CD4-positive, CD25-positive, alpha-beta regulatory T cell (primary cell): Measurements from ENCODE around the gene HFE. TPM values are rescaled to one million over a fixed set of nuclear protein-coding genes. Genes with fewer than 3 reads are reported as not detected.
A peak's percentile ranks its signal among the peaks of the same experiment; 100 is the strongest.

Experiments
- ATAC-seq, 2 donors: fragments of 150-1000 bp; cut with Tn5 transposase; one replicate each; pipeline ENCODE4 v1.10.0; 2021; ENCODE audit warnings: low read depth in 2 of 2, moderate number of reproducible peaks in 2 of 2, moderate library complexity in 1 of 2
- DNase-seq, 3 donors: peaks; one replicate each; pipeline versions ENCODE4 v3.0.0 to v3.0.0-alpha.2; 2012 to 2022; ENCODE audit warnings: mixed read lengths in 1 of 3
- H3K27ac ChIP-seq: one replicate; pipeline ENCODE4 v1.7.0; 2013; ENCODE audit warnings: mild to moderate bottlenecking, low read length; ENCODE audit not compliant: insufficient read depth, poor library complexity, severe bottlenecking
- H3K27me3 ChIP-seq: one replicate; pipeline ENCODE4 v1.7.0; 2013; ENCODE audit warnings: low read length; ENCODE audit not compliant: control insufficient read depth, insufficient read depth
- H3K36me3 ChIP-seq: one replicate; pipeline ENCODE4 v1.7.0; 2013; ENCODE audit warnings: mild to moderate bottlenecking, low read length, moderate library complexity; ENCODE audit not compliant: control insufficient read depth, insufficient read depth
- H3K4me1 ChIP-seq: 2 replicates; pipeline ENCODE4 v1.7.0; 2013; ENCODE audit warnings: mild to moderate bottlenecking, low read length; ENCODE audit not compliant: insufficient read depth, control insufficient read depth, poor library complexity, severe bottlenecking
- H3K4me3 ChIP-seq: one replicate; pipeline ENCODE4 v1.7.0; 2013; ENCODE audit warnings: low read depth, mild to moderate bottlenecking, low read length, moderate library complexity
- H3K9me3 ChIP-seq, 2 experiments: 1 replicate in 1 of 2; 2 replicates in 1 of 2; pipeline ENCODE4 v1.7.0; 2013; ENCODE audit warnings: low read length in 2 of 2, mild to moderate bottlenecking in 1 of 2, moderate library complexity in 1 of 2; ENCODE audit not compliant: control insufficient read depth in 2 of 2
- H3K27ac Mint-ChIP-seq, 3 donors: one replicate each; pipeline ENCODE4 v1.8.0; 2020 to 2022; ENCODE audit warnings: mild to moderate bottlenecking in 3 of 3, mixed read lengths in 3 of 3, moderate library complexity in 2 of 3
- H3K27me3 Mint-ChIP-seq: one replicate; pipeline ENCODE4 v1.8.0; 2022; ENCODE audit warnings: mild to moderate bottlenecking, mixed read lengths
- H3K36me3 Mint-ChIP-seq: one replicate; pipeline ENCODE4 v1.8.0; 2020; ENCODE audit warnings: mixed read lengths
- H3K4me1 Mint-ChIP-seq, 4 donors: one replicate each; pipeline ENCODE4 v1.8.0; 2020 to 2022; ENCODE audit warnings: mixed read lengths in 4 of 4, mild to moderate bottlenecking in 1 of 4
- H3K4me3 Mint-ChIP-seq, 4 donors: one replicate each; pipeline ENCODE4 v1.8.0; 2020 to 2022; ENCODE audit warnings: mild to moderate bottlenecking in 4 of 4, mixed read lengths in 4 of 4, moderate library complexity in 3 of 4
- H3K9me3 Mint-ChIP-seq, 7 donors: one replicate each; pipeline ENCODE4 v1.8.0; 2020 to 2022; ENCODE audit warnings: mixed read lengths in 7 of 7, mild to moderate bottlenecking in 3 of 7, moderate library complexity in 2 of 7
- polyA plus RNA-seq, 4 donors: library from polyadenylated mRNA; unstranded; fragments of 300-500 nt; fragmentation: Illumina TruSeq; gene quantifications; one replicate each; pipeline ENCODE4 v1.2.3, GENCODE V29; 2021
- total RNA-seq: library from RNA; stranded (reverse); gene quantifications from one replicate; pipeline ENCODE4 v1.2.3, GENCODE V29; 2022

The HFE gene
- total RNA-seq (2.6 TPM), polyA plus RNA-seq (1 to 10 TPM; 1.2 to 2.5 (median 2.4) TPM)

GRCh38 chr6:26087284-26088115 is at the start of gene HFE:
HFE (plus strand) TSS chr6:26087429; CDS start chr6:26087441, 12 bp downstream.
- peak in 2 of 3 donors; percentile 30 to 57 for DNase-seq
- Histone ChIP-seq H3K27me3 (peaks cover 2% of the 10 kb centered on the region), H3K4me3 (peak within 1 kb of the TSS; percentile 78), H3K4me1 (peaks cover 28% of the 10 kb centered on the region), H3K9me3 (no peaks in the 10 kb centered on the region), H3K27ac (peak within 1 kb of the TSS; percentile 68), H3K36me3 (no peaks in the 10 kb centered on the region)
- H3K4me3 Mint-ChIP-seq = peak within 1 kb of the TSS; percentile 87 to 91 (median 88)
- no peaks in the 10 kb centered on the region for H3K27me3 Mint-ChIP-seq
- H3K27ac Mint-ChIP-seq = peak within 1 kb of the TSS; percentile 80 to 94 (median 89)
- H3K9me3 Mint-ChIP-seq = no peaks in the 10 kb centered on the region
- no peak for ATAC-seq
- peaks cover 4% of the 10 kb centered on the region for H3K36me3 Mint-ChIP-seq
- peaks cover 11 to 41% (median 36%) of the 10 kb centered on the region in 4 donors for H3K4me1 Mint-ChIP-seq

GRCh38 chr6:26041946-26042345 is 45.3 kb upstream of the HFE start:
- Mint-ChIP-seq H3K27me3 (no peaks in the 10 kb centered on the region), H3K27ac (peak overlapping the region in 1 of 3 donors; percentile 99), H3K4me3 (peak overlapping the region in 2 of 4 donors; percentile 49 to 92), H3K36me3 (no peaks in the 10 kb centered on the region), H3K4me1 (peaks cover 6 to 28% (median 17%) of the 10 kb centered on the region in 4 donors), H3K9me3 (no peaks in the 10 kb centered on the region)
- H3K36me3 ChIP-seq = no peaks in the 10 kb centered on the region
- no peak for ATAC-seq
- peaks cover 26% of the 10 kb centered on the region for H3K4me1 ChIP-seq
- no peaks in the 10 kb centered on the region for H3K27me3 ChIP-seq
- no peaks in the 10 kb centered on the region for H3K9me3 ChIP-seq
- no peak for DNase-seq
- no peak overlapping the region for H3K27ac ChIP-seq
- H3K4me3 ChIP-seq = no peak overlapping the region

GRCh38 chr6:26043384-26044139 is 43.7 kb upstream of the HFE start:
- Histone ChIP-seq H3K4me1 (peaks cover 26% of the 10 kb centered on the region), H3K27me3 (no peaks in the 10 kb centered on the region), H3K4me3 (peak overlapping the region; percentile 100), H3K27ac (peak overlapping the region; percentile 92), H3K9me3 (no peaks in the 10 kb centered on the region), H3K36me3 (no peaks in the 10 kb centered on the region)
- no peaks in the 10 kb centered on the region for H3K36me3 Mint-ChIP-seq
- H3K4me1 Mint-ChIP-seq = peaks cover 6 to 28% (median 19%) of the 10 kb centered on the region in 4 donors
- peak; percentile 84 to 86 for ATAC-seq
- peak overlapping the region; percentile 90 to 99 (median 99) for H3K27ac Mint-ChIP-seq
- DNase-seq = peak; percentile 69 to 96 (median 94)
- H3K4me3 Mint-ChIP-seq = peak overlapping the region; percentile 92 to 96 (median 94)
- no peaks in the 10 kb centered on the region for H3K27me3 Mint-ChIP-seq
- H3K9me3 Mint-ChIP-seq = no peaks in the 10 kb centered on the region

GRCh38 chr6:26044140-26045064 is 42.8 kb upstream of the HFE start:
- no peaks in the 10 kb centered on the region for H3K36me3 Mint-ChIP-seq
- H3K4me1 Mint-ChIP-seq = peaks cover 6 to 28% (median 19%) of the 10 kb centered on the region in 4 donors
- DNase-seq = peak in 2 of 3 donors; percentile 28 to 71
- H3K36me3 ChIP-seq = no peaks in the 10 kb centered on the region
- no peaks in the 10 kb centered on the region for H3K27me3 Mint-ChIP-seq
- peak overlapping the region; percentile 100 for H3K4me3 ChIP-seq
- H3K27me3 ChIP-seq = no peaks in the 10 kb centered on the region
- peak overlapping the region; percentile 92 for H3K27ac ChIP-seq
- peak overlapping the region; percentile 92 to 96 (median 94) for H3K4me3 Mint-ChIP-seq
- peaks cover 26% of the 10 kb centered on the region for H3K4me1 ChIP-seq
- H3K27ac Mint-ChIP-seq = peak overlapping the region; percentile 90 to 99 (median 99)
- peak; percentile 8 to 21 for ATAC-seq
- no peaks in the 10 kb centered on the region for H3K9me3 ChIP-seq
- no peaks in the 10 kb centered on the region for H3K9me3 Mint-ChIP-seq

- peak overlapping the region; percentile 90 to 99 (median 99) for H3K27ac Mint-ChIP-seq
- peaks cover 6 to 28% (median 19%) of the 10 kb centered on the region in 4 donors for H3K4me1 Mint-ChIP-seq
- Histone ChIP-seq H3K27me3 (no peaks in the 10 kb centered on the region), H3K9me3 (no peaks in the 10 kb centered on the region), H3K36me3 (no peaks in the 10 kb centered on the region), H3K27ac (peak overlapping the region; percentile 92), H3K4me3 (peak overlapping the region; percentile 100), H3K4me1 (peaks cover 26% of the 10 kb centered on the region)
- no peaks in the 10 kb centered on the region for H3K27me3 Mint-ChIP-seq
- ATAC-seq (peak; percentile 57 to 58), DNase-seq (peak; percentile 75 to 96 (median 90))
- H3K36me3 Mint-ChIP-seq = no peaks in the 10 kb centered on the region
- H3K4me3 Mint-ChIP-seq = peak overlapping the region; percentile 92 to 96 (median 94)
- H3K9me3 Mint-ChIP-seq = no peaks in the 10 kb centered on the region
These were observed 41.9 kb upstream of the HFE start for GRCh38 chr6:26045065-26045927.

- no peaks in the 10 kb centered on the region for H3K27me3 Mint-ChIP-seq
- peaks cover 6 to 28% (median 19%) of the 10 kb centered on the region in 4 donors for H3K4me1 Mint-ChIP-seq
- Histone ChIP-seq H3K4me3 (peak overlapping the region; percentile 100), H3K27ac (peak overlapping the region; percentile 92), H3K4me1 (peaks cover 26% of the 10 kb centered on the region), H3K36me3 (no peaks in the 10 kb centered on the region), H3K9me3 (no peaks in the 10 kb centered on the region), H3K27me3 (no peaks in the 10 kb centered on the region)
- DNase-seq = peak in 1 of 3 donors; percentile 62
- H3K27ac Mint-ChIP-seq = peak overlapping the region in 2 of 3 donors; percentile 99
- H3K36me3 Mint-ChIP-seq = no peaks in the 10 kb centered on the region
- H3K4me3 Mint-ChIP-seq = peak overlapping the region; percentile 4 to 96 (median 93)
- no peaks in the 10 kb centered on the region for H3K9me3 Mint-ChIP-seq
- no peak for ATAC-seq
These were observed 41.3 kb upstream of the HFE start for GRCh38 chr6:26045928-26046368.
